ENCODE results near the gene ADAM23. TPM values are rescaled to one million over a fixed set of nuclear protein-coding genes. Genes with fewer than 3 reads are reported as not detected.

The ADAM23 gene
- total RNA-seq, 1 donor from 2014 or later, result 11.4 TPM

GRCh38 chr2:206597717-206598218, 154.4 kb downstream of the ADAM23 start:
- no peak for DNase-seq (ENCODE audit: extremely low spot score, unreplicated experiment)
- no peak for TF ChIP-seq CTCF (IDR thresholded peaks at IDR 0.05)
- H3K36me3 Mint-ChIP-seq (ENCODE audit: unreplicated experiment), result no peaks in the 10 kb centered on the region
- H3K4me1 Mint-ChIP-seq (ENCODE audit: unreplicated experiment), result no peaks in the 10 kb centered on the region
- H3K9me3 Mint-ChIP-seq (ENCODE audit: unreplicated experiment), result no peaks in the 10 kb centered on the region
- H3K27ac Mint-ChIP-seq (ENCODE audit: unreplicated experiment), result no peak overlapping the region
- no peaks in the 10 kb centered on the region for H3K27me3 Mint-ChIP-seq (ENCODE audit: unreplicated experiment)
- H3K4me3 Mint-ChIP-seq (ENCODE audit: unreplicated experiment), result no peak overlapping the region

- TF ChIP-seq CTCF (IDR thresholded peaks at IDR 0.05), result no peak
- no peaks in the 10 kb centered on the region for H3K36me3 Mint-ChIP-seq (ENCODE audit: unreplicated experiment)
- H3K27me3 Mint-ChIP-seq (ENCODE audit: unreplicated experiment), result no peaks in the 10 kb centered on the region
- no peaks in the 10 kb centered on the region for H3K4me1 Mint-ChIP-seq (ENCODE audit: unreplicated experiment)
- H3K9me3 Mint-ChIP-seq (ENCODE audit: unreplicated experiment), result no peaks in the 10 kb centered on the region
- no peak overlapping the region for H3K4me3 Mint-ChIP-seq (ENCODE audit: unreplicated experiment)
- H3K27ac Mint-ChIP-seq (ENCODE audit: unreplicated experiment), result no peak overlapping the region
- no peak for DNase-seq (ENCODE audit: extremely low spot score, unreplicated experiment)
These were observed 159.9 kb downstream of the ADAM23 start for GRCh38 chr2:206603243-206603642.

- Mint-ChIP-seq H3K4me3 (ENCODE audit: unreplicated experiment) (no peak overlapping the region), H3K27ac (ENCODE audit: unreplicated experiment) (no peak overlapping the region), H3K4me1 (ENCODE audit: unreplicated experiment) (peaks cover 15% of the 10 kb centered on the region), H3K9me3 (ENCODE audit: unreplicated experiment) (no peaks in the 10 kb centered on the region), H3K27me3 (ENCODE audit: unreplicated experiment) (no peaks in the 10 kb centered on the region), H3K36me3 (ENCODE audit: unreplicated experiment) (no peaks in the 10 kb centered on the region)
- no peak for TF ChIP-seq CTCF (IDR thresholded peaks at IDR 0.05)
- no peak for DNase-seq (ENCODE audit: extremely low spot score, unreplicated experiment)
These were observed 167.1 kb downstream of the ADAM23 start for GRCh38 chr2:206610451-206610850.

GRCh38 chr2:206611191-206611590, 167.9 kb downstream of the ADAM23 start:
- no peak for TF ChIP-seq CTCF (IDR thresholded peaks at IDR 0.05)
- Mint-ChIP-seq H3K9me3 (ENCODE audit: unreplicated experiment) (no peaks in the 10 kb centered on the region), H3K4me3 (ENCODE audit: unreplicated experiment) (no peak overlapping the region), H3K36me3 (ENCODE audit: unreplicated experiment) (no peaks in the 10 kb centered on the region), H3K27me3 (ENCODE audit: unreplicated experiment) (no peaks in the 10 kb centered on the region), H3K27ac (ENCODE audit: unreplicated experiment) (no peak overlapping the region), H3K4me1 (ENCODE audit: unreplicated experiment) (peaks cover 15% of the 10 kb centered on the region)
- DNase-seq (ENCODE audit: extremely low spot score, unreplicated experiment), result no peak

- Mint-ChIP-seq H3K4me3 (ENCODE audit: unreplicated experiment) (no peak overlapping the region), H3K36me3 (ENCODE audit: unreplicated experiment) (no peaks in the 10 kb centered on the region), H3K4me1 (ENCODE audit: unreplicated experiment) (peaks cover 15% of the 10 kb centered on the region), H3K27me3 (ENCODE audit: unreplicated experiment) (no peaks in the 10 kb centered on the region), H3K9me3 (ENCODE audit: unreplicated experiment) (no peaks in the 10 kb centered on the region), H3K27ac (ENCODE audit: unreplicated experiment) (no peak overlapping the region)
- no peak for DNase-seq (ENCODE audit: extremely low spot score, unreplicated experiment)
- no peak for TF ChIP-seq CTCF (IDR thresholded peaks at IDR 0.05)
These were observed 168.4 kb downstream of the ADAM23 start for GRCh38 chr2:206611736-206612135.

Data from osteocyte (in vitro differentiated cells).